ENCODE results near the gene EXT2.

EXT2 gene

GRCh38 chr11:44208976-44209603 is 113.6 kb downstream of the EXT2 start:
- DNase-seq, result no peak

- no peak for DNase-seq
Measured at GRCh38 chr11:44212128-44212527, 116.7 kb downstream of the EXT2 start.

GRCh38 chr11:44213148-44213547 is 117.7 kb downstream of the EXT2 start:
- DNase-seq, result no peak

GRCh38 chr11:44217432-44217831 is 122.0 kb downstream of the EXT2 start:
- DNase-seq, result no peak

GRCh38 chr11:44219830-44220796 is 124.6 kb downstream of the EXT2 start:
- DNase-seq, result no peak

- DNase-seq, result no peak
Measured at GRCh38 chr11:44221456-44221855, 126.0 kb downstream of the EXT2 start.

- DNase-seq, result no peak
Measured at GRCh38 chr11:44221992-44222391, 126.5 kb downstream of the EXT2 start.

GRCh38 chr11:44223238-44223637 is 127.8 kb downstream of the EXT2 start:
- no peak for DNase-seq

- DNase-seq, result no peak
Measured at GRCh38 chr11:44224867-44225501, 129.5 kb downstream of the EXT2 start.

GRCh38 chr11:44226490-44226889 is 131.0 kb downstream of the EXT2 start:
- DNase-seq, result no peak

- no peak for DNase-seq
Measured at GRCh38 chr11:44226945-44227344, 131.5 kb downstream of the EXT2 start.

GRCh38 chr11:44228379-44228778 is 132.9 kb downstream of the EXT2 start:
- no peak for DNase-seq

- DNase-seq, result no peak
Measured at GRCh38 chr11:44229098-44229497, 133.6 kb downstream of the EXT2 start.

- no peak for DNase-seq
Measured at GRCh38 chr11:44229624-44230023, 134.1 kb downstream of the EXT2 start.

GRCh38 chr11:44235765-44236201 is 140.3 kb downstream of the EXT2 start:
- no peak for DNase-seq

- DNase-seq, result no peak
Measured at GRCh38 chr11:44236296-44236695, 140.8 kb downstream of the EXT2 start.

- no peak for DNase-seq
Measured at GRCh38 chr11:44237156-44237555, 141.7 kb downstream of the EXT2 start.

GRCh38 chr11:44241851-44242250 is 146.4 kb downstream of the EXT2 start:
- DNase-seq, result no peak

- DNase-seq, result no peak
Measured at GRCh38 chr11:44243086-44243485, 147.6 kb downstream of the EXT2 start.

GRCh38 chr11:44243595-44244343 is 148.3 kb downstream of the EXT2 start:
- no peak for DNase-seq

GRCh38 chr11:44244639-44245310 is 149.3 kb downstream of the EXT2 start:
- no peak for DNase-seq

- no peak for DNase-seq
Measured at GRCh38 chr11:44246726-44247125, 151.2 kb downstream of the EXT2 start.
